A549 (cell line): ENCODE measurements around the gene UBAP2. TPM values are rescaled to one million over a fixed set of nuclear protein-coding genes. Genes with fewer than 3 reads are reported as not detected.

ENCODE experiments used
- ATAC-seq, 2 experiments: fragments of 200-7000 bp in 1 of 2; fragments of >200 bp in 1 of 2; cut with Nextera tagmentation in 1 of 2; cut with Tn5 transposase in 1 of 2; 3 replicates each; pipeline versions ENCODE4 v1.8.0 to v1.9.1; 2018 to 2020; ENCODE audit warnings: mild to moderate bottlenecking in 1 of 2, moderate library complexity in 1 of 2
- CTCF ChIA-PET: fragments of 300-600 bp; sonication (Branson Sonifier 250); formaldehyde crosslinking; extraction: SDS; loops from one replicate; lab custom pipeline; 2021; ENCODE audit warnings: antibody characterized with exemption, inconsistent platforms; lab: Yijun Ruan, JAX
- POLR2A ChIA-PET: fragments of 350-600 bp; formaldehyde crosslinking; extraction: SDS; loops from one replicate; lab custom pipeline; 2021; ENCODE audit warnings: antibody characterized with exemption, inconsistent platforms; lab: Yijun Ruan, JAX
- DNase-seq, 2 experiments: peaks; one replicate each; pipeline versions ENCODE4 v3.0.0 to v3.0.0-alpha.2; 2011 to 2016; ENCODE audit warnings: low read depth in 1 of 2, low spot score in 1 of 2
- FAIRE-seq: peaks from 2 replicates; lab custom pipeline; 2011; peaks lifted over from hg19 to GRCh38; lab: Jason Lieb, UNC
- H3K27ac ChIP-seq, 2 experiments: fragments of >200 bp; sonication (Bioruptor Twin); formaldehyde crosslinking; 3 replicates each; pipeline ENCODE4 v1.5.1; 2016 to 2017
- H3K4me1 ChIP-seq: fragments of >200 bp; sonication (Bioruptor Twin); formaldehyde crosslinking; 3 replicates; pipeline ENCODE4 v1.6.1; 2016
- H3K4me2 ChIP-seq: fragments of >200 bp; sonication (Bioruptor Twin); formaldehyde crosslinking; 3 replicates; pipeline ENCODE4 v1.6.1; 2016
- H3K4me3 ChIP-seq: fragments of >200 bp; sonication (Bioruptor Twin); formaldehyde crosslinking; 3 replicates; pipeline ENCODE4 v1.5.1; 2016
- H3K9me3 ChIP-seq: fragments of >200 bp; sonication (Bioruptor Twin); formaldehyde crosslinking; 3 replicates; pipeline ENCODE4 v1.6.1; 2016
- CEBPB ChIP-seq, 2 experiments: fragments of >200 bp in 1 of 2; sonication (Bioruptor Twin) in 1 of 2; formaldehyde crosslinking in 1 of 2; IDR thresholded peaks; 2 replicates each; pipeline ENCODE4 v1.6.1; 2012 to 2016
- FOSB ChIP-seq: fragments of 250-450 bp; sonication (Bioruptor Pico); IDR thresholded peaks from 2 replicates; pipeline ENCODE4 v1.5.0; 2020; ENCODE audit warnings: mild to moderate bottlenecking, moderate library complexity
- FOSL2 ChIP-seq, 2 experiments: fragments of 450-650 bp in 1 of 2; fragments of >200 bp in 1 of 2; sonication (Bioruptor Twin) in 1 of 2; formaldehyde crosslinking; IDR thresholded peaks; 2 replicates each; pipeline versions ENCODE4 v1.5.0 to v1.6.1; 2016 to 2020; ENCODE audit warnings: mild to moderate bottlenecking in 1 of 2, moderate library complexity in 1 of 2
- HEYL ChIP-seq: fragments of 250-450 bp; sonication (Bioruptor Pico); IDR thresholded peaks from 2 replicates; pipeline ENCODE4 v1.8.0; 2021; ENCODE audit warnings: mild to moderate bottlenecking, moderate library complexity
- HOXA7 ChIP-seq: fragments of 250-450 bp; sonication (Bioruptor Pico); IDR thresholded peaks from 2 replicates; pipeline ENCODE4 v1.5.0; 2020; ENCODE audit warnings: mild to moderate bottlenecking, moderate library complexity
- JUNB ChIP-seq: fragments of >200 bp; sonication (Bioruptor Twin); formaldehyde crosslinking; IDR thresholded peaks from 2 replicates; pipeline ENCODE4 v1.6.1; 2016
- PHF8 ChIP-seq: fragments of 200-600 bp; sonication (generic); IDR thresholded peaks from 2 replicates; pipeline ENCODE4 v1.6.1; 2016; ENCODE audit warnings: low read depth, mild to moderate bottlenecking, antibody characterized with exemption, moderate library complexity, borderline replicate concordance
- RAD21 ChIP-seq, 2 experiments: fragments of >200 bp in 1 of 2; sonication (Bioruptor Twin) in 1 of 2; formaldehyde crosslinking in 1 of 2; IDR thresholded peaks in 1 of 2; conservative IDR thresholded peaks in 1 of 2; 2 replicates in 1 of 2; 3 replicates in 1 of 2; pipeline ENCODE4 v1.6.1; 2012 to 2018; ENCODE audit warnings: inconsistent platforms in 1 of 2
- ZC3H11A ChIP-seq: fragments of 450-650 bp; IDR thresholded peaks from 2 replicates; pipeline ENCODE4 v1.6.1; 2014; ENCODE audit warnings: antibody characterized with exemption, mild to moderate bottlenecking
- ZSCAN20 ChIP-seq: fragments of 250-450 bp; sonication (Bioruptor Pico); IDR thresholded peaks from 2 replicates; pipeline ENCODE4 v1.8.0; 2022; ENCODE audit warnings: mild to moderate bottlenecking, moderate library complexity
- WGBS: methylation state at CpG from one replicate; pipeline ENCODE4 v1.1.6; 2017; ENCODE audit errors: missing lambda C conversion rate; 5-methylcytosine and 5-hydroxymethylcytosine counted together
- polyA plus RNA-seq, 4 experiments: library from polyadenylated mRNA; depleted of rRNA in 3 of 4; stranded (reverse); fragments of >200 nt; fragmentation: RNase III in 1 of 4; extraction: RNeasy Plus Mini Kit Qiagen cat#74134 plus additional on column Dnase treatment in 1 of 4; gene quantifications; 2 replicates in 3 of 4; 3 replicates in 1 of 4; pipeline ENCODE4 v1.2.3, GENCODE V29; 2011 to 2017
- TF ChIP-seq, protein P1 (sequence below): fragments of >200 bp; sonication (Bioruptor Twin); formaldehyde crosslinking; IDR thresholded peaks from 2 replicates; pipeline ENCODE4 v1.6.1; 2016
- TF ChIP-seq, protein P2 (sequence below): IDR thresholded peaks from 2 replicates; pipeline ENCODE4 v1.6.1; 2012; ENCODE audit warnings: low read depth, borderline replicate concordance
- TF ChIP-seq, protein P3 (sequence below): IDR thresholded peaks from 2 replicates; pipeline ENCODE4 v1.6.1; 2012
- TF ChIP-seq, protein P4 (sequence below): fragments of 200-600 bp; sonication (generic); IDR thresholded peaks from 2 replicates; pipeline ENCODE4 v1.6.1; 2016; ENCODE audit warnings: antibody characterized with exemption, mild to moderate bottlenecking, moderate library complexity
- TF ChIP-seq, protein P5 (sequence below): fragments of 450-650 bp; IDR thresholded peaks from 2 replicates; pipeline ENCODE4 v1.6.1; 2014; ENCODE audit warnings: antibody characterized with exemption

The UBAP2 gene
- polyA plus RNA-seq, 2 of the 4 experiments (the other 2 are of a cell fraction) = 25.0 to 29.5 TPM

DNA sequence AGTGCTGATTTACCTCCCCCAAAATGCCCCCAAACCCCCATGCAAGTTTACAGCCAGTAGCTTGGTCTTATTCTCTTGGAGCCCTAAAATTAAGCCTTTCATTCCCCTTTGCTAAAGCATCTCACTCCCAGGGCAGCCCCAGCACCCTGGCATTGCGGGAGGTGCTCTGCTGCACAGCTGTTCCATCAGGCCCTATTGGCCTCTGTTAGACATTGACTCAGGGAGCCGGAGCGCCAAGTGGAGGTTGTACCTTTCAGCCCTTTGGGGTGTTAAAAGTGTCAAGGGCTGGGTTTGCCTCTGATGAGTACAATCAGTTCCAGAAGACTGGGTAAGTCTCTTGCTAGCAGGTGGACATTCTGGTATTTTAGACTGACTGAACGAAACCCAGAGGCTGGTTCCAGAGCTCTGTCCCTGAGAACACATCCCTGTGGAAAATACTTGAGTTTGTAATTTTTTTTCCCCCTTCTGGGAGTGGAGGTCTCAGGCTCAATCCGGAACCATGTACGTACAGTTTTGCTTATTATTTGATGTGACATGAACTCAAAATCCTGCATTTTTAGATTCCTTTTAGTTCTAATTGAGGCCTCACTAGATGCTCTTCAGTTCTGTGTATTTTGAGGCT is 129.3 kb downstream of the UBAP2 start:
- Histone ChIP-seq H3K4me2 (no peak overlapping the region), H3K4me1 (no peaks in the 10 kb centered on the region), H3K27ac (no peak overlapping the region), H3K9me3 (no peaks in the 10 kb centered on the region), H3K4me3 (no peak overlapping the region)
- WGBS = 92% methylated on average over 6 of the region's 6 CpGs
- ATAC-seq = no peak
- no peak for DNase-seq
- CTCF ChIA-PET = interaction anchor here (1.2 to 9.2 kb wide), 8 partner anchors 8 to 460 kb away, joined by 3 to 117 read pairs (median 4); no protein-coding TSS in a partner anchor
- POLR2A ChIA-PET = no interaction called here
- TF ChIP-seq HOXA7 (CRISPR knock-in tag) = no peak
- no peak for TF ChIP-seq ZSCAN20
- TF ChIP-seq CEBPB (IDR thresholded peaks at IDR 0.05) = no peak
- no peak for TF ChIP-seq FOSB (CRISPR knock-in tag)
- TF ChIP-seq, protein P1, sequence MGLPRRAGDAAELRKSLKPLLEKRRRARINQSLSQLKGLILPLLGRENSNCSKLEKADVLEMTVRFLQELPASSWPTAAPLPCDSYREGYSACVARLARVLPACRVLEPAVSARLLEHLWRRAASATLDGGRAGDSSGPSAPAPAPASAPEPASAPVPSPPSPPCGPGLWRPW = no peak
- FAIRE-seq = no peak

DNA sequence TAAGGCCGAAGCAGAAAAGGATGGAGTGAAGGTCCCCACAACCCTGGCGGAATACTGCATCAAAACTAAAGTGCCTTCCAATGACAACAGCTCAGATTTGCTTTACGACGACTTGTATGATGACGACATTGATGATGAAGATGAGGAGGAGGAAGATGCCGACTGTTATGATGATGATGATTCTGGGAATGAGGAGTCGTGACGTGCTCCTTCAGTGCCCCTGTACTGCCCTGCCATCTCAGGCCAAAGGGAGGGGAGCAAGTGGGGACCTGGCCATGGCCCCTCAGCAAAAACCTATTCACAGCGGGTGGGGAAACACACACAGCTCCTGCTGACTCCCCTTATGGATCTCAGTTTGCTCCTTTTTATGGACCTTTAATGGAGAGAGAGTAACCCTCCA is 131.7 kb downstream of the UBAP2 start:
- WGBS = 92% methylated on average over 9 of the region's 9 CpGs
- Histone ChIP-seq H3K4me2 (no peak overlapping the region), H3K27ac (no peak overlapping the region), H3K4me1 (no peaks in the 10 kb centered on the region)
- POLR2A ChIA-PET = no interaction called here
- CTCF ChIA-PET = no interaction called here
- no peak for ATAC-seq
- TF ChIP-seq PHF8 (no peak), FOSL2 (IDR thresholded peaks at IDR 0.05) (no peak), FOSL2 (CRISPR knock-in tag; IDR thresholded peaks at IDR 0.05) (no peak), JUNB (no peak), HEYL (CRISPR knock-in tag) (no peak), RAD21 (conservative IDR thresholded peaks at IDR 0.05 in 1 of 2, IDR thresholded peaks at IDR 0.05 in 1 of 2) (no peak), FOSB (CRISPR knock-in tag) (no peak), ZC3H11A (no peak)
- TF ChIP-seq, protein P2, sequence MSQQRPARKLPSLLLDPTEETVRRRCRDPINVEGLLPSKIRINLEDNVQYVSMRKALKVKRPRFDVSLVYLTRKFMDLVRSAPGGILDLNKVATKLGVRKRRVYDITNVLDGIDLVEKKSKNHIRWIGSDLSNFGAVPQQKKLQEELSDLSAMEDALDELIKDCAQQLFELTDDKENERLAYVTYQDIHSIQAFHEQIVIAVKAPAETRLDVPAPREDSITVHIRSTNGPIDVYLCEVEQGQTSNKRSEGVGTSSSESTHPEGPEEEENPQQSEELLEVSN = no peak
- TF ChIP-seq, protein P3, sequence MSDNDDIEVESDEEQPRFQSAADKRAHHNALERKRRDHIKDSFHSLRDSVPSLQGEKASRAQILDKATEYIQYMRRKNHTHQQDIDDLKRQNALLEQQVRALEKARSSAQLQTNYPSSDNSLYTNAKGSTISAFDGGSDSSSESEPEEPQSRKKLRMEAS = no peak
- TF ChIP-seq, protein P4, sequence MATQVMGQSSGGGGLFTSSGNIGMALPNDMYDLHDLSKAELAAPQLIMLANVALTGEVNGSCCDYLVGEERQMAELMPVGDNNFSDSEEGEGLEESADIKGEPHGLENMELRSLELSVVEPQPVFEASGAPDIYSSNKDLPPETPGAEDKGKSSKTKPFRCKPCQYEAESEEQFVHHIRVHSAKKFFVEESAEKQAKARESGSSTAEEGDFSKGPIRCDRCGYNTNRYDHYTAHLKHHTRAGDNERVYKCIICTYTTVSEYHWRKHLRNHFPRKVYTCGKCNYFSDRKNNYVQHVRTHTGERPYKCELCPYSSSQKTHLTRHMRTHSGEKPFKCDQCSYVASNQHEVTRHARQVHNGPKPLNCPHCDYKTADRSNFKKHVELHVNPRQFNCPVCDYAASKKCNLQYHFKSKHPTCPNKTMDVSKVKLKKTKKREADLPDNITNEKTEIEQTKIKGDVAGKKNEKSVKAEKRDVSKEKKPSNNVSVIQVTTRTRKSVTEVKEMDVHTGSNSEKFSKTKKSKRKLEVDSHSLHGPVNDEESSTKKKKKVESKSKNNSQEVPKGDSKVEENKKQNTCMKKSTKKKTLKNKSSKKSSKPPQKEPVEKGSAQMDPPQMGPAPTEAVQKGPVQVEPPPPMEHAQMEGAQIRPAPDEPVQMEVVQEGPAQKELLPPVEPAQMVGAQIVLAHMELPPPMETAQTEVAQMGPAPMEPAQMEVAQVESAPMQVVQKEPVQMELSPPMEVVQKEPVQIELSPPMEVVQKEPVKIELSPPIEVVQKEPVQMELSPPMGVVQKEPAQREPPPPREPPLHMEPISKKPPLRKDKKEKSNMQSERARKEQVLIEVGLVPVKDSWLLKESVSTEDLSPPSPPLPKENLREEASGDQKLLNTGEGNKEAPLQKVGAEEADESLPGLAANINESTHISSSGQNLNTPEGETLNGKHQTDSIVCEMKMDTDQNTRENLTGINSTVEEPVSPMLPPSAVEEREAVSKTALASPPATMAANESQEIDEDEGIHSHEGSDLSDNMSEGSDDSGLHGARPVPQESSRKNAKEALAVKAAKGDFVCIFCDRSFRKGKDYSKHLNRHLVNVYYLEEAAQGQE = no peak
- TF ChIP-seq, protein P5, sequence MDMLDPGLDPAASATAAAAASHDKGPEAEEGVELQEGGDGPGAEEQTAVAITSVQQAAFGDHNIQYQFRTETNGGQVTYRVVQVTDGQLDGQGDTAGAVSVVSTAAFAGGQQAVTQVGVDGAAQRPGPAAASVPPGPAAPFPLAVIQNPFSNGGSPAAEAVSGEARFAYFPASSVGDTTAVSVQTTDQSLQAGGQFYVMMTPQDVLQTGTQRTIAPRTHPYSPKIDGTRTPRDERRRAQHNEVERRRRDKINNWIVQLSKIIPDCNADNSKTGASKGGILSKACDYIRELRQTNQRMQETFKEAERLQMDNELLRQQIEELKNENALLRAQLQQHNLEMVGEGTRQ = no peak
- TF ChIP-seq, all 56 proteins: peak for 0
- DNase-seq (no peak), FAIRE-seq (no peak)
- H3K9me3 ChIP-seq = no peaks in the 10 kb centered on the region
- no peak overlapping the region for H3K4me3 ChIP-seq
